Sigmoid colon (tissue), 7 donors: Measurements from ENCODE around the gene RASA2. TPM values are rescaled to one million over a fixed set of nuclear protein-coding genes. Genes with fewer than 3 reads are reported as not detected.
A peak's percentile ranks its signal among the peaks of the same experiment; 100 is the strongest.

Experiments used
- DNase-seq: peaks from one replicate; pipeline ENCODE4 v3.0.0-alpha.2; 2019
- H3K27ac ChIP-seq, 4 donors: fragments of 200-600 bp; sonication (generic); one replicate each; pipeline ENCODE4 v1.5.1; 2016 to 2019; ENCODE audit warnings: mild to moderate bottlenecking in 1 of 4
- H3K27me3 ChIP-seq, 3 donors: fragments of 200-600 bp; sonication (generic); one replicate each; pipeline ENCODE4 v1.5.1; 2019; ENCODE audit warnings: mild to moderate bottlenecking in 1 of 3
- H3K36me3 ChIP-seq, 4 donors: fragments of 200-600 bp; sonication (generic); one replicate each; pipeline ENCODE4 v1.5.1; 2016 to 2019
- H3K4me1 ChIP-seq, 4 donors: fragments of 200-600 bp; sonication (generic); one replicate each; pipeline ENCODE4 v1.5.1; 2017 to 2019
- H3K4me3 ChIP-seq, 4 donors: fragments of 200-600 bp; sonication (generic); one replicate each; pipeline ENCODE4 v1.5.1; 2017 to 2019; ENCODE audit warnings: mild to moderate bottlenecking in 2 of 4, moderate library complexity in 1 of 4
- H3K9me3 ChIP-seq, 4 donors: fragments of 200-600 bp in 3 of 4; sonication (generic) in 3 of 4; one replicate each; pipeline versions ENCODE4 v1.5.1 to v1.6.1; 2013 to 2019
- EP300 ChIP-seq, 4 donors: sonication (generic); formaldehyde crosslinking; IDR thresholded peaks; one replicate each; pipeline ENCODE4 v1.6.1; 2017; ENCODE audit warnings: antibody characterized with exemption in 4 of 4
- POLR2A ChIP-seq, 2 donors: fragments of 450-650 bp; IDR thresholded peaks; one replicate each; pipeline ENCODE4 v1.6.1; 2016; ENCODE audit warnings: antibody characterized with exemption in 2 of 2, mild to moderate bottlenecking in 2 of 2, moderate library complexity in 2 of 2
- POLR2AphosphoS5 ChIP-seq, 4 donors: sonication (generic); formaldehyde crosslinking; IDR thresholded peaks; one replicate each; pipeline ENCODE4 v1.6.1; 2017; ENCODE audit warnings: antibody characterized with exemption in 4 of 4
- WGBS, 2 donors: extraction: QIAGEN DNeasy Blood & Tissue Kit; methylation state at CpG; one replicate each; pipeline ENCODE4 v1.1.7; 2013; 5-methylcytosine and 5-hydroxymethylcytosine counted together
- intact Hi-C: fragments of 100-400 bp; cut with DNase I; formaldehyde crosslinking; loops from one replicate; pipeline ENCODE4 v1.15.1; 2023
- polyA plus RNA-seq, 3 donors: library from polyadenylated mRNA; stranded (reverse); fragments of 200-250 nt; gene quantifications; one replicate each; pipeline ENCODE4 v1.2.3, GENCODE V29; 2013
- total RNA-seq, 4 donors: library from RNA; depleted of rRNA; stranded (reverse); fragments of >200 nt; gene quantifications; one replicate each; pipeline ENCODE4 v1.1.0, GENCODE V29; 2016
- TF ChIP-seq, protein P1 (sequence below), 4 experiments: fragments of 450-650 bp in 3 of 4; fragments of 200-600 bp in 1 of 4; IDR thresholded peaks; one replicate each; pipeline ENCODE4 v1.5.1; 2016 to 2019; ENCODE audit warnings: antibody characterized with exemption in 4 of 4, mild to moderate bottlenecking in 3 of 4, moderate library complexity in 2 of 4
- donor health status: healthy with polysubstance abuse.
- donor health status: Bipolar disorder and iron deficiency.
- donor health status: healthy.

The RASA2 gene
- total and polyA plus RNA-seq, 7 donors: 3.2 to 20.5 (median 13.0) TPM

- WGBS, 2 donors: 1% methylated on average over 55 of the region's 55 CpGs
- peak overlapping the region; percentile 92 to 98 (median 96) for H3K27ac ChIP-seq
- H3K9me3 ChIP-seq: no peaks in the 10 kb centered on the region
- TF ChIP-seq, protein P1, sequence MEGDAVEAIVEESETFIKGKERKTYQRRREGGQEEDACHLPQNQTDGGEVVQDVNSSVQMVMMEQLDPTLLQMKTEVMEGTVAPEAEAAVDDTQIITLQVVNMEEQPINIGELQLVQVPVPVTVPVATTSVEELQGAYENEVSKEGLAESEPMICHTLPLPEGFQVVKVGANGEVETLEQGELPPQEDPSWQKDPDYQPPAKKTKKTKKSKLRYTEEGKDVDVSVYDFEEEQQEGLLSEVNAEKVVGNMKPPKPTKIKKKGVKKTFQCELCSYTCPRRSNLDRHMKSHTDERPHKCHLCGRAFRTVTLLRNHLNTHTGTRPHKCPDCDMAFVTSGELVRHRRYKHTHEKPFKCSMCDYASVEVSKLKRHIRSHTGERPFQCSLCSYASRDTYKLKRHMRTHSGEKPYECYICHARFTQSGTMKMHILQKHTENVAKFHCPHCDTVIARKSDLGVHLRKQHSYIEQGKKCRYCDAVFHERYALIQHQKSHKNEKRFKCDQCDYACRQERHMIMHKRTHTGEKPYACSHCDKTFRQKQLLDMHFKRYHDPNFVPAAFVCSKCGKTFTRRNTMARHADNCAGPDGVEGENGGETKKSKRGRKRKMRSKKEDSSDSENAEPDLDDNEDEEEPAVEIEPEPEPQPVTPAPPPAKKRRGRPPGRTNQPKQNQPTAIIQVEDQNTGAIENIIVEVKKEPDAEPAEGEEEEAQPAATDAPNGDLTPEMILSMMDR (IDR thresholded peaks at IDR 0.05): peak in 1 of 4 experiments; percentile 9
- peak in 1 of 4 donors; percentile 59 for TF ChIP-seq POLR2AphosphoS5 (IDR thresholded peaks at IDR 0.05)
- no peak for TF ChIP-seq EP300 (IDR thresholded peaks at IDR 0.05)
- TF ChIP-seq POLR2A (IDR thresholded peaks at IDR 0.05): peak in 1 of 2 donors; percentile 39
- peak; percentile 85 for DNase-seq
- intact Hi-C loops: loop anchor here (5.0 to 10.0 kb wide), 3 partner anchors 177 to 390 kb away; partner anchors contain the start of genes ATP1B3 and RNF7
- H3K4me3 ChIP-seq: peak overlapping the region; percentile 60 to 97 (median 91)
- H3K27me3 ChIP-seq: no peaks in the 10 kb centered on the region
- H3K4me1 ChIP-seq: peaks cover 0 to 24% (median 11%) of the 10 kb centered on the region in 4 donors
- no peaks in the 10 kb centered on the region for H3K36me3 ChIP-seq
Measured at GRCh38 chr3:141487521-141488252, 860 bp downstream of the RASA2 start.

GRCh38 chr3:141489203-141489602, 2.4 kb downstream of the RASA2 start:
- DNase-seq: no peak
- Histone ChIP-seq H3K9me3 (no peaks in the 10 kb centered on the region), H3K36me3 (no peaks in the 10 kb centered on the region), H3K4me1 (peaks cover 0 to 24% (median 11%) of the 10 kb centered on the region in 4 donors), H3K27ac (no peak overlapping the region), H3K27me3 (no peaks in the 10 kb centered on the region), H3K4me3 (no peak overlapping the region)
- intact Hi-C loops: loop anchor here (5.0 to 10.0 kb wide), 3 partner anchors 176 to 388 kb away; partner anchors contain the start of genes ATP1B3 and RNF7
- TF ChIP-seq POLR2A (IDR thresholded peaks at IDR 0.05): no peak
- TF ChIP-seq POLR2AphosphoS5 (IDR thresholded peaks at IDR 0.05): no peak
- TF ChIP-seq EP300 (IDR thresholded peaks at IDR 0.05): no peak
- TF ChIP-seq, protein P1 (IDR thresholded peaks at IDR 0.05): no peak
- WGBS, 2 donors: 55 to 58% methylated on average over 1 of the region's 1 CpG

GRCh38 chr3:141491081-141491480, 4.3 kb downstream of the RASA2 start:
- H3K4me1 ChIP-seq: peaks cover 0 to 24% (median 10%) of the 10 kb centered on the region in 4 donors
- H3K27ac ChIP-seq: no peak overlapping the region
- intact Hi-C loops: no loop called here
- H3K4me3 ChIP-seq: no peak overlapping the region
- no peaks in the 10 kb centered on the region for H3K9me3 ChIP-seq
- WGBS, 2 donors: 78 to 88% methylated on average over 3 of the region's 3 CpGs
- no peaks in the 10 kb centered on the region for H3K27me3 ChIP-seq
- H3K36me3 ChIP-seq: no peaks in the 10 kb centered on the region
- TF ChIP-seq EP300 (IDR thresholded peaks at IDR 0.05) (no peak), POLR2AphosphoS5 (IDR thresholded peaks at IDR 0.05) (no peak), POLR2A (IDR thresholded peaks at IDR 0.05) (no peak)
- TF ChIP-seq, protein P1 (IDR thresholded peaks at IDR 0.05): no peak
- no peak for DNase-seq

DNA sequence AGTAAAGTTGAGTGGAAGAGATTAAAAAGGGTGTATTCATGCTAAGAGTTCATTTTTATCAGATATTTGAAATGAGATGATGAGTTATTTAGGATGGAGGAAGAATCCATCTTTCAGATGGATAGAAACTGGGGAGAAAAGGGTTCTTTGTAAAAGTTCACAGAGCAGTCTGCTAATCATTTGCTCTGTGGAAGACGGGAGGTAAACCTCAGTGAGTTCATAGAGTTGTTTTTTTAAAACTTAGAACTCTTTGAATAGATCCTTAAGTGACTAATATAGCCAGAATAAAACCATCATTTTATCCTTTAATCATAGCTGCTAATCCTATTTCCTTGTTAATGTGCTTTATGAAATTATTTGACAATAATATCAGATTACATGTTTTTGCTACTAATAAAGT, 5.1 kb downstream of the RASA2 start:
- intact Hi-C loops: no loop called here
- no peaks in the 10 kb centered on the region for H3K9me3 ChIP-seq
- H3K4me1 ChIP-seq: peaks cover 0 to 20% (median 8%) of the 10 kb centered on the region in 4 donors
- no peak overlapping the region for H3K4me3 ChIP-seq
- TF ChIP-seq POLR2AphosphoS5 (IDR thresholded peaks at IDR 0.05) (no peak), EP300 (IDR thresholded peaks at IDR 0.05) (no peak), POLR2A (IDR thresholded peaks at IDR 0.05) (no peak)
- TF ChIP-seq, protein P1 (IDR thresholded peaks at IDR 0.05): no peak
- DNase-seq: no peak
- H3K36me3 ChIP-seq: no peaks in the 10 kb centered on the region
- H3K27me3 ChIP-seq: no peaks in the 10 kb centered on the region
- H3K27ac ChIP-seq: no peak overlapping the region
- 64% methylated on average over 1 of the region's 1 CpG for whole genome bisulfite sequencing, 2 donors
